IMR-90 (cell line): Measurements from ENCODE around the gene EYS.

Source experiments
- BHLHE40 ChIP-seq: fragments of 150-350 bp; IDR thresholded peaks from 2 replicates; pipeline ENCODE4 v1.6.1; 2016; ENCODE audit warnings: mild to moderate bottlenecking, low read depth, low read length
- CEBPB ChIP-seq: IDR thresholded peaks from 2 replicates; pipeline ENCODE4 v1.6.1; 2012; ENCODE audit warnings: low read depth, low read length, improper control_type of control experiment
- CHD1 ChIP-seq: IDR thresholded peaks from 2 replicates; pipeline ENCODE4 v1.6.1; 2012; ENCODE audit warnings: low read depth, low read length, improper control_type of control experiment
- MAZ ChIP-seq: IDR thresholded peaks from 2 replicates; pipeline ENCODE4 v1.6.1; 2012; ENCODE audit warnings: low read depth, mild to moderate bottlenecking, low read length, improper control_type of control experiment, moderate library complexity, borderline replicate concordance
- MXI1 ChIP-seq: IDR thresholded peaks from 2 replicates; pipeline ENCODE4 v1.6.1; 2012; ENCODE audit warnings: low read depth, mild to moderate bottlenecking, low read length, moderate library complexity, borderline replicate concordance
- NFE2L2 ChIP-seq: fragments of 150-350 bp; IDR thresholded peaks from 2 replicates; pipeline ENCODE4 v1.6.1; 2016; ENCODE audit warnings: low read depth, mild to moderate bottlenecking, low read length
- POLR2A ChIP-seq: IDR thresholded peaks from 2 replicates; pipeline ENCODE4 v1.6.1; 2012; ENCODE audit warnings: mild to moderate bottlenecking, low read depth, low read length
- RAD21 ChIP-seq: IDR thresholded peaks from 2 replicates; pipeline ENCODE4 v1.6.1; 2012; ENCODE audit warnings: low read length, improper control_type of control experiment
- RCOR1 ChIP-seq: IDR thresholded peaks from 2 replicates; pipeline ENCODE4 v1.6.1; 2012; ENCODE audit warnings: mild to moderate bottlenecking, low read length, improper control_type of control experiment; ENCODE audit not compliant: insufficient replicate concordance
- SMC3 ChIP-seq: fragments of 150-350 bp; IDR thresholded peaks from 2 replicates; pipeline ENCODE4 v1.6.1; 2016; ENCODE audit warnings: low read depth, mild to moderate bottlenecking, antibody characterized with exemption, low read length, moderate library complexity
- TF ChIP-seq, protein P1 (sequence below): conservative IDR thresholded peaks from 2 replicates; pipeline ENCODE4 v1.5.1; 2012; ENCODE audit warnings: mild to moderate bottlenecking, low read depth, low read length, improper control_type of control experiment
- TF ChIP-seq, protein P2 (sequence below): fragments of 150-350 bp; IDR thresholded peaks from 2 replicates; pipeline ENCODE4 v1.6.1; 2017; ENCODE audit warnings: mild to moderate bottlenecking, antibody characterized with exemption, low read length, low read depth
- TF ChIP-seq, protein P3 (sequence below): fragments of 150-350 bp; IDR thresholded peaks from 2 replicates; pipeline ENCODE4 v1.6.1; 2016; ENCODE audit warnings: low read depth, mild to moderate bottlenecking, low read length, moderate library complexity, borderline replicate concordance

DNA sequence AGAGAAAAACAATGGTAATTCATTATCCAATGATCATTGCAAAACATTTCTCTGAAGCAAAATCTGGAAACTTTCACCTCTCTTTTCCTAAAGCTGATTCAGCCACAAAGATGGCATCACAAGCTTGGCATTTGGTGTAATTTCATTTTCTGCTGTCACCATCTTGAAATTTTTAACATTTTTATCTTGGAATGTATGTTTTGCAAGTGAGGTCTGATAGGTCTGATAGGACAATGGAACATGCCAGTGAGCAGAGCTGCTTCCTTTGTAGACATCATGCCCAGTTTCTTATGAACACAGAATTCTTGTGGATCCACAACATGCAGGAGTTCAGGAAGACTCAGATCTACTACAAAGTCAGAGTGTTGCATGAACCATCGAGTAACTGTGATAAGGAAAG is 969.6 kb downstream of the EYS start:
- TF ChIP-seq, protein P1, sequence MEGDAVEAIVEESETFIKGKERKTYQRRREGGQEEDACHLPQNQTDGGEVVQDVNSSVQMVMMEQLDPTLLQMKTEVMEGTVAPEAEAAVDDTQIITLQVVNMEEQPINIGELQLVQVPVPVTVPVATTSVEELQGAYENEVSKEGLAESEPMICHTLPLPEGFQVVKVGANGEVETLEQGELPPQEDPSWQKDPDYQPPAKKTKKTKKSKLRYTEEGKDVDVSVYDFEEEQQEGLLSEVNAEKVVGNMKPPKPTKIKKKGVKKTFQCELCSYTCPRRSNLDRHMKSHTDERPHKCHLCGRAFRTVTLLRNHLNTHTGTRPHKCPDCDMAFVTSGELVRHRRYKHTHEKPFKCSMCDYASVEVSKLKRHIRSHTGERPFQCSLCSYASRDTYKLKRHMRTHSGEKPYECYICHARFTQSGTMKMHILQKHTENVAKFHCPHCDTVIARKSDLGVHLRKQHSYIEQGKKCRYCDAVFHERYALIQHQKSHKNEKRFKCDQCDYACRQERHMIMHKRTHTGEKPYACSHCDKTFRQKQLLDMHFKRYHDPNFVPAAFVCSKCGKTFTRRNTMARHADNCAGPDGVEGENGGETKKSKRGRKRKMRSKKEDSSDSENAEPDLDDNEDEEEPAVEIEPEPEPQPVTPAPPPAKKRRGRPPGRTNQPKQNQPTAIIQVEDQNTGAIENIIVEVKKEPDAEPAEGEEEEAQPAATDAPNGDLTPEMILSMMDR, result no peak
- TF ChIP-seq POLR2A (no peak), SMC3 (no peak), RCOR1 (no peak), BHLHE40 (no peak), RAD21 (no peak), CEBPB (no peak), MAZ (no peak), CHD1 (no peak), NFE2L2 (no peak), MXI1 (no peak)
- TF ChIP-seq, protein P2, sequence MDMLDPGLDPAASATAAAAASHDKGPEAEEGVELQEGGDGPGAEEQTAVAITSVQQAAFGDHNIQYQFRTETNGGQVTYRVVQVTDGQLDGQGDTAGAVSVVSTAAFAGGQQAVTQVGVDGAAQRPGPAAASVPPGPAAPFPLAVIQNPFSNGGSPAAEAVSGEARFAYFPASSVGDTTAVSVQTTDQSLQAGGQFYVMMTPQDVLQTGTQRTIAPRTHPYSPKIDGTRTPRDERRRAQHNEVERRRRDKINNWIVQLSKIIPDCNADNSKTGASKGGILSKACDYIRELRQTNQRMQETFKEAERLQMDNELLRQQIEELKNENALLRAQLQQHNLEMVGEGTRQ, result no peak
- TF ChIP-seq, protein P3, sequence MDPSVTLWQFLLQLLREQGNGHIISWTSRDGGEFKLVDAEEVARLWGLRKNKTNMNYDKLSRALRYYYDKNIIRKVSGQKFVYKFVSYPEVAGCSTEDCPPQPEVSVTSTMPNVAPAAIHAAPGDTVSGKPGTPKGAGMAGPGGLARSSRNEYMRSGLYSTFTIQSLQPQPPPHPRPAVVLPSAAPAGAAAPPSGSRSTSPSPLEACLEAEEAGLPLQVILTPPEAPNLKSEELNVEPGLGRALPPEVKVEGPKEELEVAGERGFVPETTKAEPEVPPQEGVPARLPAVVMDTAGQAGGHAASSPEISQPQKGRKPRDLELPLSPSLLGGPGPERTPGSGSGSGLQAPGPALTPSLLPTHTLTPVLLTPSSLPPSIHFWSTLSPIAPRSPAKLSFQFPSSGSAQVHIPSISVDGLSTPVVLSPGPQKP, result no peak
